Effector CD8-positive, alpha-beta T cell (primary cell): ENCODE results near the gene PHAX.
A peak's percentile ranks its signal among the peaks of the same experiment; 100 is the strongest.
"Not testable (repeated sequence)": the region's sequence is repeated elsewhere in the genome, so short reads cannot be mapped to it uniquely, and the experiment has no call there.

Experiments used
- DNase-seq: peaks from one replicate; lab custom pipeline; 2025; lab: John Stamatoyannopoulos, UW
- total RNA-seq, 4 experiments: gene quantifications; one replicate each; lab custom pipeline; 2026; lab: John Stamatoyannopoulos, UW

Gene PHAX, protein sequence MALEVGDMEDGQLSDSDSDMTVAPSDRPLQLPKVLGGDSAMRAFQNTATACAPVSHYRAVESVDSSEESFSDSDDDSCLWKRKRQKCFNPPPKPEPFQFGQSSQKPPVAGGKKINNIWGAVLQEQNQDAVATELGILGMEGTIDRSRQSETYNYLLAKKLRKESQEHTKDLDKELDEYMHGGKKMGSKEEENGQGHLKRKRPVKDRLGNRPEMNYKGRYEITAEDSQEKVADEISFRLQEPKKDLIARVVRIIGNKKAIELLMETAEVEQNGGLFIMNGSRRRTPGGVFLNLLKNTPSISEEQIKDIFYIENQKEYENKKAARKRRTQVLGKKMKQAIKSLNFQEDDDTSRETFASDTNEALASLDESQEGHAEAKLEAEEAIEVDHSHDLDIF
- 53.6 to 76.6 (median 68.7) reads per million in 4 experiments for total RNA-seq

GRCh38 chr5:126600631-126601511 lies at the start of gene PHAX:
PHAX (plus strand) TSS chr5:126600947; CDS start chr5:126600963, 16 bp downstream.
- DNase-seq, result peak; percentile 41

- no peak for DNase-seq
These were observed 48.1 kb upstream of the PHAX start for GRCh38 chr5:126552614-126553013.

DNA sequence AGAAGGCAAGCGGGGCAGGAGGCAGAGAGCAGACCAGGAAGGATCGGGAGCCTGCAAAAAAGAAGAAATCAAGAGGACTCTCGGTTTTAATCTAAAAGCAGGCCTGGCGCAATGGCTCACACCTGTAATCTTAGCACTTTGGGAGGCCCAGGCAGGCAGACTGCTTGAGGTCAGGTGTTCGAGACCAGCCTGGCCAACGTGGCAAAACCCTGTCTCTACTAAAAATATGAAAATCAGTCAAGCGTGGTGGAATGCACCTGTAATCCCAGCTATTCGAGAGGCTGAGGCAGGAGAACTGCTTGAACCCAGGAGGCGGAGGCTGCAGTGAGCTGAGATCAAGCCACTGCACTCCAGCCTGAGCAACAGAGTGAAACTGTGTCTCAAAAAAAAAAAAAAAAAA lies 45.6 kb upstream of the PHAX start:
- DNase-seq, result not testable (repeated sequence)

- no peak for DNase-seq
These were observed 38.8 kb upstream of the PHAX start for GRCh38 chr5:126561908-126562307.

- DNase-seq, result no peak
These were observed 37.9 kb upstream of the PHAX start for GRCh38 chr5:126562823-126563222.

DNA sequence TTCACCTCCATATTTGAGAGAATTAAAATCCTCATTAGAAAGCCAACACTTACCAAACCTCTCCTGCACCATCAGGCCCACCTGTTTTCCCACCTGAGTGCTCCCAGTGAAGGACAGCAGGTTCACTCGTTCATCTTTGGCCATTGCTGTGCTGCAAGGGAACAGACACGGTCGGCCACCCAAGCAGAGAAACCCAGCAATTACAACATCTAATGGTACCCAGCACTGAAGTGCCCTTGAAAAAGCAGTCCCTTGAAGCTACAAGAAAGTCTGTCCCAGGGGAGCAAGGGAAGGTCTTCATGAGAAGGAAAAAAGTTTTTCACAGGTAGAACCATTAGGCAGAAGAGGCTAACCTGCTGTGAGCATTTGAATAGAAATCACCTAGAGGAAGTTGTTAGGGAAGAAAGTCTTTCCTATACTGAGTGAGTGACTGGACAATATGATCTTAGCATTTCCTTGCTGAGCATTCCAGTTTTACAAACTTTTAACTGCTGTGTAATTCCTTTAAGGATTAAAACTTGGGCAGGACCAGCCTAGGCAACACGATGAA lies 32.5 kb upstream of the PHAX start:
- DNase-seq, result no peak

DNA sequence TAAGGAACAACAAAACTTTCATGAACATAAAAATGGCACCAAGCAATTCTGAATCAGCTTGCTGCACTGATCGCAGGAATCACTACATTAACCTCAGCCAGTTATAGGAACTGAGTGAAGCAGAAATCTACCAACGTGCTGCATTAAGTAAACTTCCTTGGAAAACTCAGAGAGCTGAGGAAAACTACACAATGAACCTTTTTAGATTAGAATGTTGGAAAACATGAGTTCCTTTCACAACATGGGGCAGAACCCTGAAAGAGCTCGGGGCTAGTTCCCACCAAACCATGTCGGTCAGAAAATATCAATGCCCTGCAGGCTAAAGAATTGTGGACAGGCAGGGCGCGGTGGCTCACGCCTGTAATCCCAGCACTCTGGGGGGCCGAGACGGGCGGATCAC lies 25.1 kb upstream of the PHAX start:
- DNase-seq, result no peak

GRCh38 chr5:126576974-126577373 lies 23.8 kb upstream of the PHAX start:
- no peak for DNase-seq

DNA sequence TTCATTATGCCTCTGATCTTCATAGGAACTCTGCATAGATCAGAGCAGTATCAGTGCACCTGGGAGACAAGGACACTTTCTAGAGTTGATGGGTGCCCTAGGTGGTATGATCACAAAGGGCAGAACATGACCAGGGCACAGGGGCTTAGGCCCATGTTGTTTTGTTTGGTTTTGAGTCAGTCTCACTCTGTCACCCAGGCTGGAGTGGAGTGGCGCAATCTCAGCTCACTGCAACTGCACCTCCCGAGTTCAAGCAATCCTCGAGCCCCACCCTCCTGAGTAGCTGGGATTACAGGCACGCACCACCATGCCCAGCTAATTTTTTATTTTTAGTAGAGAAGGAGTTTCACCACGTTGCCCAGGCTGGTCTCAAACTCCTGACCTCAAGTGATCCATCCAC lies 23.3 kb upstream of the PHAX start:
- DNase-seq, result no peak

DNA sequence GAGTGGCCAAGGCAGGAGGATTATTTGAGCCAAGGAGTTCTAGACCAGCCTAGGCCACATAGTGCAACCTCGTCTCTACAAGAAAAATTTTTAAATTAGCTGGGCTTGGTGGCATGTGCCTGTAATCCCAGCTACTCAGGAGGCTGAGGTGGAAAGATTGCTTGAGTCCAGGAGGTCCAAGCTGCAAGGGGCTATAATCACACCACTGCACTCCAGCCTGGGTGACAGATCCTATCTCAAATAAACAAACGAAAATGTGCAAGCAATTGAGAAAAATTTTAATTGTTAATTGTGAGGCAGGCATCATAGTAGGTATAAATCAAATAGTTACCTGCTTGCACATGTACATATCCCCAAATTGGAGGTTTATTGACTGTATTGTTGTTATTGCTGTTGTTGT lies 21.0 kb upstream of the PHAX start:
- DNase-seq, result no peak

- DNase-seq, result no peak
These were observed 17.0 kb upstream of the PHAX start for GRCh38 chr5:126583761-126584160.

- DNase-seq, result no peak
These were observed 13.0 kb upstream of the PHAX start for GRCh38 chr5:126587551-126588390.

- DNase-seq, result no peak
These were observed 11.0 kb upstream of the PHAX start for GRCh38 chr5:126589536-126590297.

GRCh38 chr5:126591549-126591948 lies 9.2 kb upstream of the PHAX start:
- no peak for DNase-seq

DNA sequence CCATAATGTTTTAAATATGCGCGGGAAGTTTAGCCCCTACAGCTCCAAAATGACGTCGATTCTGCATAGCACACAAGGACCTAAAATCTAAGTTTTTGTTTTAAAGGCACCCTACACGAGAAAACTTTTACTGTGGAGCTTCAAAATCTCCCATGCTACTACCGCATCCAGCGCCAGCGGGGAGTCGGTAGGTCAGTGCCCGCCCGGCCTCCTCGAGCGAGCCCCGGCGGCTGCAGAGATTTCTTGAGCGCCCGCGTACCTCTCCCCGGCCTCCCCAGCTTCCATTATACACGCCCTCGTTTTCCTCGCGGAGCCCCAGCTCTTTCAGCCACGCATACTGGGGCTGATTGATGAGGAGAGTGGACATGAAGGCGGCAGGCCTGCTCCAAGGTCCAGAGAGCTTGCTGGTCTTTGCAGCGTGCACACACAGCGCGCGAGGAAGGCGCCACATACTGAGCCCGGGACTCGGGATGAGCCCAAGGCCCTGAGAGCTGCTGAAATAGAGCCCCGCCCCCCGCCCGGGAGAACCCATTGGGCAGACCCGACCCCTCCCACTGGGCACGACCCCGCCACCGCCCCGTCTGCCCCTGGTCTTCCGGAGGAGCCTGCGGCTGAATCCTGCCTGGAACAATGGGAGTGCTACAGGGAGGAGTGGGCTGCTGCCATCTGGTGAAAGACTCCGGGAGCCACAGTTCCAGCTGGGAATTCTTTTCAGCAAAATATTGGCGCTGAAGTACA lies 5.8 kb upstream of the PHAX start, which contains the start of gene ALDH7A1:
ALDH7A1 (minus strand) TSS at position 472 of the 738 bp plus-strand sequence; CDS start at position 451, 21 bp downstream.
- peak; percentile 30 for DNase-seq

- DNase-seq, result no peak
These were observed 5.2 kb upstream of the PHAX start for GRCh38 chr5:126595486-126596083.

- DNase-seq, result no peak
These were observed 3.6 kb upstream of the PHAX start for GRCh38 chr5:126597156-126597555.

- DNase-seq, result no peak
These were observed 1.2 kb upstream of the PHAX start for GRCh38 chr5:126599499-126599898.

DNA sequence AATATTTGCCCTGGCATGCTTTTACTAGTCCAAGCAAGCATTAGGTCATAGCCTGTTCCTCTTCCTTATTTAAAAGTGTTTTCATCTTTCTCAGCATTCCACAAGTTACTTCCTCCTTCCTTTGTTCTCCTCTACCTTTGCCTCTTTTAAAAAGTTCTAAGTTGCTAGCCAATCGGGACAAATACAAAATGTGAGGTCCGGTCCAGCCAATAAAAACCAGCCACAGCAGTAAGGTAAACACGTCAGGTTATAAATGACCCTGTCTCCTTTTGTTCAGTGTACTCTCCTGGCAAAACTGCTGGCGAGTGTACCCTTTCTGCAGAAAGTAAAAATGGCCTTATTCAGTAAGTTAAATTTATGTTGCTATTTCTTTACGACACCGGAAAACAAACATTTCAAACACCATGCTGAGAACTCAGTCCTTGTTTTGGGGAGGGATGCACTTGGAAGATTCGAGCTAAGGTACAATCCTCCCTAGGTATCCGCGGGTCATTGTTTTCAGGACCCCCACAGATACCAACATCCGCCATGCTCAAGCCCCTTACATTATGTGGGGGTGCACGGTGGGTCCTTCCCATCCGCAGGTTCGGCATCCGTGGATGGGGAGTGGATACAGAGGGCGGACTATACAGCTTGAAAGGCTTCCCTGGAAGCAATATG lies 646 bp upstream of the PHAX start:
- DNase-seq, result not testable (repeated sequence)
